Measurements from ENCODE around the gene CXCL13.

GRCh38 chr4:77560170-77560569, 45.5 kb upstream of the CXCL13 start:
- TF ChIP-seq, protein P1, sequence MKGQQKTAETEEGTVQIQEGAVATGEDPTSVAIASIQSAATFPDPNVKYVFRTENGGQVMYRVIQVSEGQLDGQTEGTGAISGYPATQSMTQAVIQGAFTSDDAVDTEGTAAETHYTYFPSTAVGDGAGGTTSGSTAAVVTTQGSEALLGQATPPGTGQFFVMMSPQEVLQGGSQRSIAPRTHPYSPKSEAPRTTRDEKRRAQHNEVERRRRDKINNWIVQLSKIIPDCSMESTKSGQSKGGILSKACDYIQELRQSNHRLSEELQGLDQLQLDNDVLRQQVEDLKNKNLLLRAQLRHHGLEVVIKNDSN (CRISPR knock-in tag; IDR thresholded peaks at IDR 0.05): no peak
- TF ChIP-seq JAZF1 (CRISPR knock-in tag; IDR thresholded peaks at IDR 0.05): no peak
- TF ChIP-seq, protein P2, sequence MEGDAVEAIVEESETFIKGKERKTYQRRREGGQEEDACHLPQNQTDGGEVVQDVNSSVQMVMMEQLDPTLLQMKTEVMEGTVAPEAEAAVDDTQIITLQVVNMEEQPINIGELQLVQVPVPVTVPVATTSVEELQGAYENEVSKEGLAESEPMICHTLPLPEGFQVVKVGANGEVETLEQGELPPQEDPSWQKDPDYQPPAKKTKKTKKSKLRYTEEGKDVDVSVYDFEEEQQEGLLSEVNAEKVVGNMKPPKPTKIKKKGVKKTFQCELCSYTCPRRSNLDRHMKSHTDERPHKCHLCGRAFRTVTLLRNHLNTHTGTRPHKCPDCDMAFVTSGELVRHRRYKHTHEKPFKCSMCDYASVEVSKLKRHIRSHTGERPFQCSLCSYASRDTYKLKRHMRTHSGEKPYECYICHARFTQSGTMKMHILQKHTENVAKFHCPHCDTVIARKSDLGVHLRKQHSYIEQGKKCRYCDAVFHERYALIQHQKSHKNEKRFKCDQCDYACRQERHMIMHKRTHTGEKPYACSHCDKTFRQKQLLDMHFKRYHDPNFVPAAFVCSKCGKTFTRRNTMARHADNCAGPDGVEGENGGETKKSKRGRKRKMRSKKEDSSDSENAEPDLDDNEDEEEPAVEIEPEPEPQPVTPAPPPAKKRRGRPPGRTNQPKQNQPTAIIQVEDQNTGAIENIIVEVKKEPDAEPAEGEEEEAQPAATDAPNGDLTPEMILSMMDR (IDR thresholded peaks at IDR 0.05): no peak
- no peak for TF ChIP-seq SP1 (CRISPR knock-in tag; conservative IDR thresholded peaks at IDR 0.05)
- TF ChIP-seq STAT6 (CRISPR knock-in tag; conservative IDR thresholded peaks at IDR 0.05; ENCODE audit: low read depth): no peak
- no peak for TF ChIP-seq CREB1 (CRISPR knock-in tag; IDR thresholded peaks at IDR 0.05)
- no peak for TF ChIP-seq E2F1 (CRISPR knock-in tag; IDR thresholded peaks at IDR 0.05)
- TF ChIP-seq TEAD4 (CRISPR knock-in tag; IDR thresholded peaks at IDR 0.05): no peak
- no peak for TF ChIP-seq ATF1 (CRISPR knock-in tag; IDR thresholded peaks at IDR 0.05)
- TF ChIP-seq, protein P3, sequence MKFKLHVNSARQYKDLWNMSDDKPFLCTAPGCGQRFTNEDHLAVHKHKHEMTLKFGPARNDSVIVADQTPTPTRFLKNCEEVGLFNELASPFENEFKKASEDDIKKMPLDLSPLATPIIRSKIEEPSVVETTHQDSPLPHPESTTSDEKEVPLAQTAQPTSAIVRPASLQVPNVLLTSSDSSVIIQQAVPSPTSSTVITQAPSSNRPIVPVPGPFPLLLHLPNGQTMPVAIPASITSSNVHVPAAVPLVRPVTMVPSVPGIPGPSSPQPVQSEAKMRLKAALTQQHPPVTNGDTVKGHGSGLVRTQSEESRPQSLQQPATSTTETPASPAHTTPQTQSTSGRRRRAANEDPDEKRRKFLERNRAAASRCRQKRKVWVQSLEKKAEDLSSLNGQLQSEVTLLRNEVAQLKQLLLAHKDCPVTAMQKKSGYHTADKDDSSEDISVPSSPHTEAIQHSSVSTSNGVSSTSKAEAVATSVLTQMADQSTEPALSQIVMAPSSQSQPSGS (CRISPR knock-in tag; IDR thresholded peaks at IDR 0.05; ENCODE audit: borderline replicate concordance, low read depth): no peak
- TF ChIP-seq NFYB (CRISPR knock-in tag; conservative IDR thresholded peaks at IDR 0.05; ENCODE audit: low read depth): no peak
- TF ChIP-seq FOXJ3 (CRISPR knock-in tag; IDR thresholded peaks at IDR 0.05; ENCODE audit: borderline replicate concordance): no peak
